Epithelial cell of proximal tubule (primary cell): Measurements from ENCODE around the gene CEMIP. TPM values are rescaled to one million over a fixed set of nuclear protein-coding genes. Genes with fewer than 3 reads are reported as not detected.

ENCODE experiments used
- DNase-seq: peaks from one replicate; pipeline ENCODE4 v3.0.0-alpha.2; 2011; ENCODE audit warnings: low read depth
- H3K4me3 ChIP-seq: 2 replicates; pipeline ENCODE4 v1.5.1; 2011; ENCODE audit warnings: low read depth, mild to moderate bottlenecking, low read length
- total RNA-seq: library from RNA; depleted of rRNA; stranded (reverse); fragments of >200 nt; gene quantifications from 2 replicates; pipeline ENCODE4 v1.2.3, GENCODE V29; 2015
- TF ChIP-seq, protein P1 (sequence below): conservative IDR thresholded peaks from 2 replicates; pipeline ENCODE4 v1.5.1; 2012; ENCODE audit warnings: low read depth, mild to moderate bottlenecking, low read length

Gene CEMIP
- 0.06 and 0.07 TPM in 2 replicates for total RNA-seq

DNA sequence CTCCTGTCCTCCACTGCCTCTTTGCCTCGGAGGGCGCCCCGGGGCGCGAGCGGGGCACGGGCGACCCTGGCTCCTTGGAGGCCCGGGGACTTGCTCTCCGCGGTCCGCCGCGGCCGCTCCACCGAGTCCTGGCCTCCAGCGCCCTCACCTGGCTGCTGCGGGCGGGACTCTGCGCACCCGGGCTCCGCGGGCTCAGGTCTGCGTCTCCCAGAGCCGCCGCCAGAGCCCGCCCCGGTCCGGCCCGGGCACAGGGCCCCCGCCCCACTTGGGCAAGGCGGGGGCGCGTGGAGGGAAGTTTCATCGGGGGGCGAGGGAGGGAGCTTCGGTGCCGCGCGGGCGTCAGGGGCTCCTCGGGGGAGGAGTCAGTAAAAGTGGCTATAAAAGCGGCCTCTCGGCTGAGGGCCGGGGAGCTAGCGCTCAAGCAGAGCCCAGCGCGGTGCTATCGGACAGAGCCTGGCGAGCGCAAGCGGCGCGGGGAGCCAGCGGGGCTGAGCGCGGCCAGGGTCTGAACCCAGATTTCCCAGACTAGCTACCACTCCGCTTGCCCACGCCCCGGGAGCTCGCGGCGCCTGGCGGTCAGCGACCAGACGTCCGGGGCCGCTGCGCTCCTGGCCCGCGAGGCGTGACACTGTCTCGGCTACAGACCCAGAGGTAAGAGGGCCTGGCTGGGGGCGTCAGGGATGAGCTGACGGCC lies at the start of gene CEMIP:
CEMIP (plus strand) TSS at position 407 of the 694 bp plus-strand sequence. CDS start 94,510 bp downstream, outside the sequence.
- peak within 1 kb of the TSS; percentile 61 for H3K4me3 ChIP-seq
- no peak for DNase-seq
- TF ChIP-seq, protein P1, sequence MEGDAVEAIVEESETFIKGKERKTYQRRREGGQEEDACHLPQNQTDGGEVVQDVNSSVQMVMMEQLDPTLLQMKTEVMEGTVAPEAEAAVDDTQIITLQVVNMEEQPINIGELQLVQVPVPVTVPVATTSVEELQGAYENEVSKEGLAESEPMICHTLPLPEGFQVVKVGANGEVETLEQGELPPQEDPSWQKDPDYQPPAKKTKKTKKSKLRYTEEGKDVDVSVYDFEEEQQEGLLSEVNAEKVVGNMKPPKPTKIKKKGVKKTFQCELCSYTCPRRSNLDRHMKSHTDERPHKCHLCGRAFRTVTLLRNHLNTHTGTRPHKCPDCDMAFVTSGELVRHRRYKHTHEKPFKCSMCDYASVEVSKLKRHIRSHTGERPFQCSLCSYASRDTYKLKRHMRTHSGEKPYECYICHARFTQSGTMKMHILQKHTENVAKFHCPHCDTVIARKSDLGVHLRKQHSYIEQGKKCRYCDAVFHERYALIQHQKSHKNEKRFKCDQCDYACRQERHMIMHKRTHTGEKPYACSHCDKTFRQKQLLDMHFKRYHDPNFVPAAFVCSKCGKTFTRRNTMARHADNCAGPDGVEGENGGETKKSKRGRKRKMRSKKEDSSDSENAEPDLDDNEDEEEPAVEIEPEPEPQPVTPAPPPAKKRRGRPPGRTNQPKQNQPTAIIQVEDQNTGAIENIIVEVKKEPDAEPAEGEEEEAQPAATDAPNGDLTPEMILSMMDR: peak; percentile 72

DNA sequence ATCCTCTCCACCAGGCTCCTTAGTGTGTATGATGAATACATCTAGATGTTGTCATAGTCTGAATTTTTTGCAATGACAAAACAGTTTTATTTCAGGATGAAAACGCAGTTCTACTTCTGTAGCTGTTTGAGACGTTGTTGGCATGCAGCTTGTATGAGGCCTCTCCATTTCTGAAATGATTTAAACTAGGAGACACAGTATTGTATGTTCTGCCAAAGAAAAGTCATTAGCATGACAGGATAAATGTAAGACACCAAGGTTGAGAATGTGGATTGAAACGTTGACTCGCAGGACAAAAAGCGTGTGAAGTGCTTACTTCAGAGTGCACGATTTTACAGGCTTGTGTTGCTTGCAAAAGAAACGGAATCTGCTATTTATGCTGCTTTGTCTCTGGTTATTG lies 48.8 kb upstream of the CEMIP start:
- H3K4me3 ChIP-seq: no peak overlapping the region
- no peak for DNase-seq
- TF ChIP-seq, protein P1: no peak

DNA sequence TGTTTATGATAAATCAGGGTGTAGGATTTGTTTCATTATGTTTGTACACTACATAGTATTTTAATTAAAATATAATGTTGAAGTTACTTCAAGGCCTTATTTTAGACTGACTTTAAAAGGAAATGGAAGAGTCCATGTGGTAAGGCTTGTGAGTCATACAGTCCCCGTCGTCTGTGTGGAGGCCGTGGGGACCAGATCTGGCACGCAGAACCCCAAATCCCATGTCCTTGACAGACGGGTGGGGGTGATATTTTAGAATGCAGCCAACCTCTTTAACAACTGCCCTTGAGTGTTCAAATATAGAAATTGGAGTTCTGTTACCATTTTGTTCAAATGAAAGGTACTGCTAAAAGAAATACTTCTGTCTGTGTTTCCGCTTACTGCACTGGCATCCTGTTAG lies 48.2 kb upstream of the CEMIP start:
- TF ChIP-seq, protein P1: no peak
- H3K4me3 ChIP-seq: no peak overlapping the region
- DNase-seq: no peak

- no peak overlapping the region for H3K4me3 ChIP-seq
- no peak for DNase-seq
- TF ChIP-seq, protein P1: no peak
Measured at GRCh38 chr15:80732167-80732566, 47.0 kb upstream of the CEMIP start.

DNA sequence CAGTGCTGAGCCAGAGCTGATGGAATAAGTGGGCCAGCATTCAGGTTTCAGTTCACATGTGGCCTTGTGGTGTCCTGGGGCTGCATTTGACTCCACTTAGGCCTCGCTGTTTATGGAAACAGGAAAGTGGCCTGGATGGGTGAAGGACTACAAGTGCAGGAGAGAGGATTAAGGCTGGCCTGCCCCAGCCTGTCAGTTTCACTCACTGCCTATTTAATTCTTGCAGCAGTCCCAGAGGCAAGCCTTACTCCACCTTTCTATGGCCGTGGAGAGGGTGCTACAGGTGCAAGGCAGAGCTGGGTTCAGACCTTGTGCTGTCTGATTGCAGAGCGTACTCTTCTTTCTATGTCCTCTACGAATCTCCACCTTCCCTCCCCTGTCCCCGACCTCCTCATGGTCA lies 46.4 kb upstream of the CEMIP start:
- TF ChIP-seq, protein P1: no peak
- H3K4me3 ChIP-seq: no peak overlapping the region
- no peak for DNase-seq

DNA sequence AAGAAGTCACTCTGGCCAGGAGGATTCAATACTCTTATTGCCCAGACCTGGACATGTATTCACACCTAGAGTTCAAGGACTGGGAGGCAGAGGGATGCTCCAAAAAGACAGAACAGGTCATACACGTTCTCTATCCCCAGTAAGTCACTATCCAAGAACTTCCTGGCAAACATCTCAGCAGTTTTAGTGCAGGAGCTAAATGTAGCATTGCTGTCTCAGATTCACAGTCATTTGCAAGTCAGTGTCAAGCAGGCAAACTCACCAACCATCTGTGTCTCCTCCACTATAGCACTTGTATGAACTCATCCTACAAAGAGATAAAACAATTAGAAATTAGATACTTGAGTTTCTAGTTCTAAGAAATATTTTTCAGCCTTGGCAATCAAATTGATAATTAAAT lies 45.7 kb upstream of the CEMIP start:
- DNase-seq: no peak
- TF ChIP-seq, protein P1: no peak
- H3K4me3 ChIP-seq: no peak overlapping the region

DNA sequence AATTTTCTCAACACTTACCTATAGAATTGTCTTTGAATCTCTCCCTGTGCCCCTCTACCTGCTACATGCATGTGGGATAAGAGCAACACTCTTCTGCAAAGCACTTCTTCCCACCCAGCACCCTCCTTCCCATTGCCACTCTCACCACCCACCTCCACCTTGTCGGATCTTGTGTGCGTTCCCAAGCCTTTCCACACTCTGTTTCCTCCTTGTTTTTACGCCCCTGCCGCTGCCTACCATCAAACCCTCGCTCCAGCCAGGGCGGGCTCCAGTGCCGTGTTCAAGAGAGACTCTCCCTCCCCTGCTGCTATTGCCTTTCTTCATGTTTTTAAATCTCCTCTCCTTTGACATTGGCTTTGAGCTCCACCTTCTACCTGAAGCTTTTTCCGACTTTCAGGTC lies 43.8 kb upstream of the CEMIP start:
- H3K4me3 ChIP-seq: no peak overlapping the region
- TF ChIP-seq, protein P1: no peak
- DNase-seq: no peak
